Ecto neural progenitor cell (in vitro differentiated cells): ENCODE results near the gene ARID4B.
"Not testable (repeated sequence)": the region's sequence is repeated elsewhere in the genome, so short reads cannot be mapped to it uniquely, and the experiment has no call there.

Experiments used
- DNase-seq: peaks from one replicate; pipeline ENCODE4 v3.0.0-alpha.2; 2018; ENCODE audit warnings: low spot score

ARID4B gene

DNA sequence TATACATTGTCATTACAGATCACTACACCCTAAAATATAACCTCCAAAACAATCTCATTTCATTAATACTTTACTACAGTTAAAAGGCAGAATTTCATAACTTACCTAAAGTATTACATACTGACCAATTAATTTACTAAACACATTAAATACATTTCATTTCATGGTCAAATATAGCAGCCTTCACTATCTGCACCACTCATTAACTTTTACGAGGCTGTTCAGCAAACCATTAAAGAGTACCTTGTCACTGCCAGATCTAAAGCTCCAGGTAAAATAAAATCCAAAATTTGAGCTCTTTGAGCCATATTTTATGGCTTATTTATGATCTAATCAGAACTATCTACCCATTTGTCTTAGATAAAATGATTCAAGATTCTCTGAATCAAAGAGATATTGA lies 100.6 kb downstream of the ARID4B start:
- no peak for DNase-seq

DNA sequence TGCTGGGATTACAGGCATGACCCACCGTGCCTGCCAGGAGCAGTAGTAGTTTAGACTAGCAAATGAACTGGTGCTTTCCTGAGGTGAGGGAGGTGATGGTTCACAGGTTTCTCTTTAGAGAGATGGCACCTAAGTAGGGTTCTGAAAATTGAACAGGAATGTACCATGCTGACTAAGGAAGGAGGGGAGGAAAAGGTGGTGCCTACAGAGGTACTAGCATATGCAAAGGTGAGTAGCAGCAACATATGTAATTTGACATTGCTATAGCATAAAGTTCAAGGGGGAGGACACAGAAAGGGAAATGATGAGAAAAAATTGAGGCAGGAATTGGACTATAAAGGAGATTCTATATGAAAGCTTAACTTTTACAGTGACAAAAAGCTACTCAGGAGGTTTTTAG lies 101.0 kb downstream of the ARID4B start:
- no peak for DNase-seq

DNA sequence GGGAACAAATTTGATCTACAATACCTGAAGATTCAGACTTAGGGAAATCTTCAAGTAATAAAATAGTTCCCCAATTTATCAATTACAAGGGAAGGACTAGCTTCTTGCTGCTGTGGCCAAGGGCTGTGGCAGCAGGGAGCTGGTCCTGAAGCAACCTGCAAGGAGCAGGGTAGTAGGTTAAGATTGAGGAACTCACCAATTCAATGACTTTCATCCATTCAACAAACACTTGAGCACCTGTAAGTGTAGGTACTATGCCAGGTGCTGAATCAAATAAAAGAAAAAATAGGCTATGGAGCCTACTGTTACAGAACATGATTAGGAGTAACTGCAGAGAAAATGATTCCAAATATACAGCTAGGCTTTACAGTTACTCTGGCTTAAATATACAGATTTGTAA lies 102.7 kb downstream of the ARID4B start:
- DNase-seq: no peak

DNA sequence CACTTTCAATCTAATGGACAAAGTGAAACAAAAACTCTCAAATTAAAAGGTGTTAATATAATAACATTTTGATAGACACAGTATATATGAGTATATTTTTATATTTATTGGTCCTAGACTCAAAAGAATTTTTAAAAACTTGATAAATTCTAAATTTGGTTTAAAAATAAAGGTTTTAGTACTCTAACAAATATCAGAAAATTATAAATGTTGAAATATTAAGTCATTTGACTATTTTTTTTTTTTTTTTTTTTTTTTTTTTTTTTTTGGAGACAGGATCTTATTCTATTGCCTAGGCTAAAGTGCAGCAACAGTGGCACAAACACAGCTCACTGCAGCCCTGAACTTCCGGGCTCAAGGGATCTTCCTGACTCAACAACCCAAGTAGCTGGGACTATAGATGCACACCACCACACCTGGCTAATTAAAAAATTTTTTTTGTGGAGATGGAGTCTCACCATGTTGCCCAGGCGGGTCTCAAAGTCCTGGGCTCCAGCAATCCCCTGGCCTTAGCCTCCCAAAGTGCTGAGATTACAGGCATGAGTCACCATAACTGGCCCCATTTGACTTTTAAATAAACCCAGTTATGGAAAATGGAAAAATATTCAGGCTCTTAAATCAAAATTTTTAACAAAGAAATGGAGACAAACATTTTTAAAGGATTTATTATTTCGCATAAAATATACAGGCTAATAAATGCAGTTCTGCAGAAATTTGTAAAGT lies 106.2 kb downstream of the ARID4B start:
- DNase-seq: no peak

DNA sequence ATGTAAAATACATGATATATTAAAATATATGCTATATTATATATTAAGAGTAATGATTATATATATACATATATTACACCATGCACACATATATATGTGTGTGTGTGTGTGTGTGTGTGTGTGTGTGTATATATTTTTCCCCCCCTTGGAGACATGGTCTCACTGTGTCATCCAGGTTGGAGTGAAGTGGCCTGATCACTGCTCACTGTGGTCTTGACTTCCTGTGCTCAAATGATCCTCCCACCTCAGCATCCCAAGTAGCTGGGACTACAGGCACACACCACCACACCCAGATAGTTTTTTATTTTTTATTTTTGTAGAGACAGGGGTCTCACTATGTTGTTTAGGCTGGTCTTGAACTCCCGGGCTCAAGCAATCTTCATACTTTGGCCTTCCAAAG lies 112.5 kb downstream of the ARID4B start:
- DNase-seq: no peak

DNA sequence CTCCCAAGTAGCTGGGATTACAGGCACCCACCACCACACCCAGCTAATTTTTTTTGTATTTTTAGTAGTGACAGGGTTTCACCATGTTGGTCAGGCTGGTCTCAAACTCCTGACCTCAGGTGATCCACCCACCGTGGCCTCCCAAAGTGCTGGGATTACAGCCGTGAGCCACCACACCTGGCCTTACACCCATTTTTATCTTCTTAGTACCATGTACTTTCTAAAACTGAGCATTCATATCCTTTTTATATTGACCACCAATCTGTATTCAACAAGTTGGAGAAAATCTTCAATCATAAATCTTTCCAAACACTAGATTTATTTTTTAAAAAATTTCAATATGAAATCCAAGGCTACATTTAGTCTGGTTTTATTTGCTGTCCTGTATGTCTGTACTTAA lies 113.0 kb downstream of the ARID4B start:
- DNase-seq: not testable (repeated sequence)

DNA sequence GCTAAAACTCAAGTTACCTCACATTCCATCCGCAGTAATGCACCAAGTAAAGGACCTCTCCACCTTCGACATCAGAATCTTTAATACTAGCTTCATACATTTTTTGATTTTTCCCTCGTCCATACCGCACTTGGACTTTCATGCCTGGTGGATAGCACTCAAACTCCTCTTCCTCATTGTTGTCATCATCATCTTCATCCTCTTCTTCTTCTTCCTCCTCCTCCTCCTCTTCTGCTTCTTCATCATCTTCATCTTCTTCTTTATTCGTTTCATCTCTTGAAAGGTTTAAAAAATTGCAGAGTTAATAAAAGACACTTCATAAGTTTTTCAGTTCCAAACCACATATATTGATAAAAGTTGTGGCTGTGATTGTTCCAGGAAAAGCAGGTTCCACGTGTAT lies 114.2 kb downstream of the ARID4B start:
- no peak for DNase-seq

DNA sequence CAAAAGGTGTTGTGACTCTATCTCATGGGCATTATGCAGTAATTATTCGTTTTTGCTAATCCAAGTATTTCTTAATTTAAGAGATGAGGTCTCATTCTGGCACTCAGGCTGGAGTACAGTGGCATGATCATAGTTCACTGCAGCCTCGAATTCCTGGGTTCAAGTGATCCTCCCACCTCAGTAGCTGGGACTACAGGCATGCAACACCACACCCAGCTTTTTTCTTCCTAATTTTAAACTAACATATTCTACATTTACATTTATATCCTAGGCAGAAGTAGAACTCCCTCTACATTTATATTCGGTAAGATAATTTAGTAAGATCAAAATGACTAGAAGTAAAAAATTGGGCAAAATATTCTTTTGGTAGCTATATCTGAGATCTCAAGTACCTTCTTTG lies 116.5 kb downstream of the ARID4B start:
- DNase-seq: no peak

DNA sequence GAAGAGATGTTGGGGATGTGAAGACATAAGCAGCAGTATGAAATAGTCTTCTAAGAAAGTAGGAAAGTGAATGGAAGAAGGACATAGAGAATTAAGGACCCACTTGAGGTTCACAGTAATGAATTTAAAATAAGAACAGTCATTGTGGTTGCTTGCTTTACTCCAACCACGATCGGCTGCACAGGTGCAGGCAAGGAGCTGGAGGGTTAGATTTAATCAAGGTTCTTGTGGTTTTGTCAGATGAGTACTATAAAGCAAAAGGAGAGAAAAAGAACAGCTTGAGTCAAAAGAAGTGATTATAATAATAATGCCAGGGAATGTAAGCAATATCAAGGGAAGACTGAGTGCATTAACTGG lies 120.8 kb downstream of the ARID4B start:
- DNase-seq: no peak

DNA sequence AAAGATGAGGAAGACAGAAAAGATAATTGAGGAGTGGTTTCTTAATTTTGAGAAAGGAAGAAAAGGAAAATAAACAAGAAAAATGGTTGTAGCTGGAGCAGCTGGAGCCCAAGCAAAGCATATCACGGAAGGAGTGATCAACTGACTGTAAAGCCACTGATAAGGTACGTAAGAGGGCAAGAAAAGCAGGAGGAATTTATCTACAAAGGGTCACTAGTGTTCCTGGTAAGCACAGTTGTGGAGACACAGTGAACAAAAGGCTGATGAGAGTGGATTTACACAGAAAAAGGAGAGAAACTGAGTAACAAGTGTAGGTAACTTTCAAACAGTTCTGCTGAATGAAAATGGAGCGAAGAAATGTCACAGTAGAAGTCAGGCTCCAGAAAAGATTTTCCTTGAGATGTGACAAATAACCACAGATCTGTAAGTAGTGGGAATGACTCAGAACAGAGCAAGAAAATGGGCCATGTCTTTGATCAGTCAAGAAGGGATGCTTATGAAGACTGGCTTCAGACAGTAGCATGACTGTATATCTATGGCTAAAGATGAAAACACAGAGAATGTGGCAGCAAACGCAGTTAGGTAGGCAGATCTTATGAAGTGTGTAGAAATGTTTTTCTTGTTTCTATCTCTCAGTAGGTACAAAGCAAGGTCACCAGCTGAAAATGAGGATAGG lies 121.3 kb downstream of the ARID4B start:
- no peak for DNase-seq

DNA sequence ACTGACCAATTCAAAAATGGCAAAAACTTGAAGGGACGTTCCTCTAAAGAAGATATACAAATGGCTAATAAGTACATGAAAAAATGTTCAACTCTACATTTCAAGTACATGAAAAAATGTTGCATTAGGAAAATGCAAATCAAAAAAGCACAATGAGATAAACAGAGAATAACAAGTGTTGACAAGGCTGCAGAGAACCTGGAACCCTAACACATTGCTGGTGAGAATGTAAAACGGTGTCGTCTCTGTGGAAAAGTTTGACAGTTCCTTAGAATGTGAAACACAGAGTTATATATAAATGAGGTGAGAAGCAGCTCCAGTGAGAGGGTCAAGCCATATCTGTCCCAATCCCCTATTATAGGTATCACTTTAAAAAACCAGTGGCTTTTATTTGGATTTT lies 122.3 kb downstream of the ARID4B start:
- DNase-seq: no peak

DNA sequence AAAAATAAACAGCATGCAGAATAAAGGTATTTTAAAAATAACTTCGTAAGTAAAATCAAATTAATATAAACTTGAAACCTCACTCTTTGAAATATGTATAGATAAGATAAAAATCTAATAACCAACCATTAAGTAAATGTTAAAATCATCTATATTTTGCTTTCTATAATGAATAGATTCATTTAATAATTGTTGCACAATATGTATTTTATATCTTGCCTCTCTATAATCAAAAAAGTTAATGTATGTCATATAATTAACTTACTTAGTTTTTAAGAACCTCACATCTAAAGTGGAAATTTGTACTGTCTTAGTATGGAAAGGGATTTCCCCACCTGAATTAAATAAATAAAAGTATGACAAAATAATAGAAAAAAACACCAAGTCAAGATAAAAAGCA lies 124.6 kb downstream of the ARID4B start:
- no peak for DNase-seq

DNA sequence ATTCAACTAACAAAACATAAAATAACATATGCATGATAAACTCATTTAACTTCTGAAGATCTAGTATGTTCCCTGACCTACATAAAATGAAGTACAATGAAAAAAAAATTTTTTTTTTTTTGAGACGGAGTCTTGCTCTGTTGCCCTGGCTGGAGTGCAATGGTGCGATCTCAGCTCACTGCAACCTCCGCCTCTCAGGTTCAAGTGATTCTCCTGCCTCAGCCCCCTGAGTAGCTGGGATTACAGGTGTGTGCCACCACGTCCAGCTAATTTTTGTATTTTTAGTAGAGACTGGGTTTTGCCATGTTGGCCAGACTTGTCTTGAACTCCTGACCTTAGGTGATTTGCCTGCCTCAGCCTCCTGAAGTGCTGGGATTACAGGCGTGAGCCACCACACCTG lies 125.5 kb downstream of the ARID4B start:
- not testable (repeated sequence) for DNase-seq

DNA sequence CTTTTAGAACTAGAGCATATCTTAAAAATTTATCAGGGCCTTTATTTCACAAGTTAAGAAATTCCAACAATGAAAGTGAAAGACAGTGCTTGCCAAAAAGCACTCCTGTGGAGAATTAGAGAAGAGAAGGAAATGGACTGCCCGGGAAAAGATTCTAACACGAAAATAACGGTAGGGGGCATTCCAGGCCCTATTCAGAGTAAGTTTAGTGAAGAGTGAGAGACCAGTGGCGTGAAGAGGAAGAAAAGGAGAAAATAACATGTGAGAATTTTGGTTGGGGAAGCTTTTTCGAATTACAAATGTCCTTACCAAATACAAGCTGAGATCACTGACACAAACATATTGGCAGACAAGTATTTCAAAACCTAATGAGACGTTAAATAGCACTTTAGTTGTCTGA lies 128.5 kb downstream of the ARID4B start:
- DNase-seq: no peak

DNA sequence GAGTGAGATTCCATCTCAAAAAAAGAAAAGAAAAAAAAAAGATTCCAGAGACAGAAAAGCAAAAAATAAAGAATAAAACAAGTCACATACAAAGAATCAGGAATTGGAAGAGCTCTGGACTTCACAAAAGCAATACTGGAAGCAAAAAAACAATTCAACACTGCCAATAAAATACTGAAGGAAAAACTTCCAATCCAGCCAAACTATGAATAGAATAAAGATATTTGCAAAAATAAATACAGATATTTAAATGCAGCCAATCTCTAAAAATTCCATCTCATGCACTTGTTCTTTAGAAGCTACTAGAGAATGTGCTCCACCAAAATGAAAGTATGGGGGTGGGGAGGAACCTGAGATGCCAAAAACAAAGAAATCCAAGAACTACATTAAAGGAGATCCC lies 137.5 kb downstream of the ARID4B start:
- DNase-seq: no peak

DNA sequence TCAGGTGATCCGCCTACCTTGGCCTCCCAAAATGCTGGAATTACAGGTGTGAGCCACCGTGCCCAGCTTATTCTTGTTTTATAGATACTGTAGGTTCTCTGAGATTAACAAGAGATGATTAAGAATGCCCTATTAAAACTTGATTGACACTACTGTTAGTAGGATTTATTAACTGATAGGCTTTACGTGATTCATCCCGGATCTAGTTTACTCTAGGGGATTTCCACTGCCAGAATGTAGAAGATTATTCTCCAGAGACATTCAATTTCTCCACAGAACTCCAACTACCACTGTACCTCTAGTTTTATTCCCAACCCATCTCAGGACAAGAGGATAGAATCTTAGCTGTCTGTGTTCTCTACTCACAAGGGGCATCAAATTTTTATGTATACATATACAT lies 140.7 kb downstream of the ARID4B start:
- no peak for DNase-seq

DNA sequence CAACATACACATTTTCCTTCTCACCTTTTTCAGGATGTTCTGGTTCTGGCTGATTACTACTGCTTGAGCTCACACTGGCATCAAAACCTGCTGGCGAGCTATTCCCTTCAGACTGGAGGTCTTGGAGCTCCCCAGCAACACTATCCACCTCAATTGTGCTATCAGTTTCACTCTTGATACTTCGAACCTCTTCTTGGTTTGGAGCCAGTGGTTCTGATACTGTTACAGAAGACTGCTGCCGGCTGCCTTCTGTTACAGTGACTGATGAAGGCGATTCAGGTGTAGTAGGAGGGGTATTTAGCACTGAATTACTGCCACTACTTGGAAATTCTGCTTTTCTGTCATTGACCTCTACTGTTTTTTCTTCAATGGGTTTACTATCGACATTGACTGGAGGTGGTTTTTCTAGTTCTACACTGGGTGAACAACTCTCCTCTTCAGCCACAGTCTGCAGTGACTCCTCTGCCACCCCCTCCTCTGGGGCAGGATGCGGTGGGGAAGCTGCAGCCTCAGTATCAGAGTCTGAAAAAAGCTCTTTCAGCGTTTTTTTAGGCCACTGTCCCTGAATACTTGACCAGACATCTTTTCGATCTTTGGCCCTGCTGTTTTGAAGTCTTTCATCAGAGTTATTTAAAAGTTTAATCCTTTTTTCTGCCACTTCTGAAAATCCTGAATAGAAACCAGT lies 146.3 kb downstream of the ARID4B start:
- DNase-seq: no peak

DNA sequence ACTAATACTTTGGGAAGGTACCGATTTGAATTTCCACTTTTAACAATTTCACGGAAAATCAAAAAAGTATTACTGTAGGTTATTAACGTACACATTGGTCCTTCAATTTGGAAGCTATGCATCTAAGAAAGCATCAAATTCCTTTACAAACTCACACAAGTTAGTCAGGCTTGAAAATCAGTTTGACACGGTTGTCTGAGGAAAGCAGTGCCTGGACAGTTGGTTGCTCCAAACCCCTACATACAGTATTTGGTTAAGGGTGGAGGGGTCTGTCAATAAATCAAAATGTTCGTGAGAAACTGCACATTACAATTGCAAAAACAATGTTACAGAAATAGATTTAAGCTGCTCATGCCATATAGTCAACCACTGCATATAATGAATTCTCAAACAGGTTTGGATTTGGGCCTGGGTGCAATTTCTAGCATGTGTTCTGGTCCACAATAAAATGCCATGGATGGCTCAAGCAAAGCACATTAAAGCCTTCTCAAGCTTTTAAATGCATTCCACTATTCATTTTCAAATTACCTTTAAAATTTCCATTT lies 147.0 kb downstream of the ARID4B start:
- DNase-seq: no peak

DNA sequence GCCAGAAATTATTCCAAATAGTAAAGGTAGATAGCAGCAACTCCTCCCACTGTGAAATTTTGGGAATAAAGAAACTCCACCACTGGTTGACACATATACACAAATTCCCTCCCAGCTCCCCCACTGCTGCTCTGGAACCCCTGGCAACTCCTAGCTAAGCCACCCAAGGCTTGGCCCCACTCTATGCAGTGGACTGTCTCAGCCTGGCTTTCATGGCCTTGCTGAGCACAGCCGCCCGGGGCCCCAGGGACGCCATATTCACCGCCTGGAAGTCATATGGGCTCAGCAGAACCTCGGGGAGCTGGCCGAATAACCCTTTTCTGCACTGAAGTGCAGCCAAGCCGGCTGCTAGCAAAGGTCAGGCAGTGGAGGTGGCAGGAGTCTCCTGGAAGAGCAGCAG lies 151.5 kb downstream of the ARID4B start:
- no peak for DNase-seq

DNA sequence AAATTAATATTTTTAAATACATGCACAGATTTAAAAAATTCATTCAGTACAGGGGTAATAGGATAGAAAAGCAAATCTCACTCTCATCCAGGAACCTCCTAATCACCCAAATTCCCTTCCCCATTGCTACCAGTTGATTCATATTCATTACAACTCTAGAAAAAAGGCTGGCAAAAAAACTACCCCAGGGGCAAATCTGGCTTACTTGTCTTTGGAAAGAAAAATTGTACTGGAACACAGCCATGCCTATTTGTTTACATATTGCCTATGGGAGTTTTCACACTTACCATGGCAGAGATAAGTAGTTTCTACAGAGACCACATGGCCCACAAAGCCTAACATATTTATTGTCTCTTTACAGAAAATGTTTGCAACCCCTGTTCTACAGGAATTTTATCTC lies 158.0 kb downstream of the ARID4B start:
- no peak for DNase-seq

DNA sequence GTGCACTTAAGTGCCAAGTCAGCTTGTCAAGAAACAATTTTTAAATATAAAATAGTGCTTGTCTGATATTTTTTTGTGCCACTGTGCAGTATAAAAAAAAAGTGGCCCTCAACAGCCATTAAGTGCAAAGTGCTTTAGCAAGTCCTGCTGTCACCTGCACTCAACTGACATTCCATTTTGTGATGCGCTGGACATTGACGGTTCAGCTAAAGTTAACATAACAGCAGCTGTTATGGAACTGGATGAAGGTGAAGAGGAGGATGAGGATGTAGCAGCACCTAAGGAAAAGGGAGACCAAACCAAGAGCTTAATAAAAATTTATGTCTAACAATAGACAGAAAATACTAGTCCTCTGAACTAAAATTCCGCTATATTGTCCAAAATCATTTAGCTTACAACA lies 159.6 kb downstream of the ARID4B start:
- DNase-seq: no peak

DNA sequence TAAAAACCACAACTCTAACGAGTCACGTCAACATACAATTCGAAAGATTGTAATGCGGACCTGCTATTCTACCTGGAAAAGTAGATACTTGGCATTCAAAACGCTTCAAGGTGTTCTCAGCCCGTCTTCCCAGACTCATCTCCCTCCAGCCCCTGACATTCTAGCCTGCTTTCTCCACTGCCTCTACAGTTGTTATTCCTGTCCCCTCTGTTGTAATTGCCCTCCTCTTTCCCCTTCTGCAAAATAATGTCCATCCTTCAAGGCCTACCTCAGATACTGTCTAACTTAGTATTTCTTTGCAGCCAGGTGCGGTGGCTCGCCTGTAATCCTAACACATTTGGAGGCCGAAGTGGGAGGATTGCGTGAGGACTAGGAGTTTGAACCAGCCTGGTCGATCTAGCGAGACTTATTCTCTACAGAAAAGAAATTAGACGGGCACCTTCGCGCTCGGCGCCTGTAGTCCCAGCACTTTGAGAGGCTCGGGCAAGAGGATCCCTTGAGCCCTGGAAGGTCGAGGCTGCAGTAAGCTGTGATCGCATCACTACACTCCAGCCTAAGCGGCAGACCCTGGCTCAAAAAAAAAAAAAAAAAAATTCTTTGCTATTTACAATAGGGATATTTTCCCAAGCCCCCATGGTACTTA lies 166.2 kb downstream of the ARID4B start:
- DNase-seq: no peak
